Measurements from ENCODE around the gene DLX4.

The DLX4 gene

DNA sequence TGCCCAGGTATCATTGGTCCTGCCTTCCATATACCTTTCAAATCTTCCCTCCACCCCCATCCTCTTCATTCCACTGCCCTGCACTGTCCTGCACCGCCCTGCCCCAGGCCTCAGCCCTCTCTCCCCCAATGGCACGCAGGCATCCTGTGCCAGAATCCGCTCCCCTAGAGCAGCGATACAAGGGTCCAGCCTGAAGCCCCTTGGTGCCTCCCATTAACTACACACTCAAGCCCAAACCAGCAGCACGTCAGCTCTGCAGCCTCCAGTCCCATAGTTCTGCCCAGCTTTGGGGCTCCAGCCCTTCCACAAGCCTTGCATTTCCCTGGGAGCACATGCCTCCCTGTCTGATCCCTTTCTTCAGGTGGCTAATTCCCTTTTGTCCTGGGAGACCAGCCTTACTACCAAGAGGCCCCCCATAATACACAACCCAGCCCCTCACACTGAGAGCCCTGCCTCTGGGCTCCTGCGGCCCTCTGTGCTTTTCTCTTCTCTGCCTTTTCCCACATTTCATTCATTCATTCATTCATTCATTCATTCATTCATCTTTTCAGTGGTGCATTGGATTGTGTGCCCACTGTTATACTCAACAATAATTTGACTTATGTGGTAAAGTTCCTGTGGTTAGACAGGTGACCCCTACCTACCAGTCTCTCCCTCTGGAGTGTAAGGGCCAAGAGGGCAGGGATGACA, 52.8 kb downstream of the DLX4 start:
- DNase-seq: no peak

GRCh38 chr17:50022463-50023130, 53.6 kb downstream of the DLX4 start:
- DNase-seq: no peak

- DNase-seq: no peak
These were observed 54.5 kb downstream of the DLX4 start for GRCh38 chr17:50023520-50023919.
